Measurements from ENCODE around the gene HIGD2B.
"Not testable (repeated sequence)": the region's sequence is repeated elsewhere in the genome, so short reads cannot be mapped to it uniquely, and the experiment has no call there.

HIGD2B gene

GRCh38 chr15:72680931-72681330, 5.1 kb downstream of the HIGD2B start:
- TF ChIP-seq POLR2AphosphoS5 (IDR thresholded peaks at IDR 0.05; ENCODE audit: low read depth, low read length): no peak
- no peak for TF ChIP-seq TAF1 (IDR thresholded peaks at IDR 0.05; ENCODE audit: borderline replicate concordance, insufficient read depth, low read length)
- TF ChIP-seq SIN3A (IDR thresholded peaks at IDR 0.05; ENCODE audit: borderline replicate concordance, insufficient read depth, low read length): no peak
- TF ChIP-seq FOXP2 (optimal IDR thresholded peaks at IDR 0.05; ENCODE audit: borderline replicate concordance, extremely low read depth, extremely low read length, insufficient read depth): no peak
- no peak for TF ChIP-seq REST (IDR thresholded peaks at IDR 0.05; ENCODE audit: insufficient read depth in 1 of 2, low read depth in 2 of 2, low read length in 2 of 2)

GRCh38 chr15:72676838-72677237, 9.1 kb downstream of the HIGD2B start:
- TF ChIP-seq TAF1 (IDR thresholded peaks at IDR 0.05; ENCODE audit: borderline replicate concordance, insufficient read depth, low read length) (no peak), REST (IDR thresholded peaks at IDR 0.05; ENCODE audit: insufficient read depth in 1 of 2, low read depth in 2 of 2, low read length in 2 of 2) (no peak), POLR2AphosphoS5 (IDR thresholded peaks at IDR 0.05; ENCODE audit: low read depth, low read length) (no peak), SIN3A (IDR thresholded peaks at IDR 0.05; ENCODE audit: borderline replicate concordance, insufficient read depth, low read length) (no peak), FOXP2 (optimal IDR thresholded peaks at IDR 0.05; ENCODE audit: borderline replicate concordance, extremely low read depth, extremely low read length, insufficient read depth) (no peak)

- TF ChIP-seq SIN3A (IDR thresholded peaks at IDR 0.05; ENCODE audit: borderline replicate concordance, insufficient read depth, low read length) (no peak), REST (IDR thresholded peaks at IDR 0.05; ENCODE audit: insufficient read depth in 1 of 2, low read depth in 2 of 2, low read length in 2 of 2) (no peak), FOXP2 (optimal IDR thresholded peaks at IDR 0.05; ENCODE audit: borderline replicate concordance, extremely low read depth, extremely low read length, insufficient read depth) (no peak), TAF1 (IDR thresholded peaks at IDR 0.05; ENCODE audit: borderline replicate concordance, insufficient read depth, low read length) (no peak), POLR2AphosphoS5 (IDR thresholded peaks at IDR 0.05; ENCODE audit: low read depth, low read length) (no peak)
Measured at GRCh38 chr15:72671525-72671924, 14.5 kb downstream of the HIGD2B start.

GRCh38 chr15:72654397-72654796, 31.6 kb downstream of the HIGD2B start, which contains the start of gene GOLGA6B:
TSS of gene GOLGA6B (plus strand) at chr15:72654697. CDS start at chr15:72654738, 41 bp downstream.
- TF ChIP-seq SIN3A (IDR thresholded peaks at IDR 0.05; ENCODE audit: borderline replicate concordance, insufficient read depth, low read length); REST (IDR thresholded peaks at IDR 0.05; ENCODE audit: insufficient read depth in 1 of 2, low read depth in 2 of 2, low read length in 2 of 2); TAF1 (IDR thresholded peaks at IDR 0.05; ENCODE audit: borderline replicate concordance, insufficient read depth, low read length): not testable (repeated sequence)
